PC-3 (cell line): Measurements from ENCODE around the gene CD226. TPM values are rescaled to one million over a fixed set of nuclear protein-coding genes. Genes with fewer than 3 reads are reported as not detected.

Experiments
- ATAC-seq: fragments of 200-7000 bp; cut with Tn5 transposase; 2 replicates; pipeline ENCODE4 v1.9.1; 2020; ENCODE audit warnings: mild to moderate bottlenecking, moderate library complexity
- BruUV-seq: library from RNA; stranded (reverse); fragments of 400-500 nt; replicated peaks from 2 replicates; lab custom pipeline; 2021; lab: Mats Ljungman, UMichigan
- CTCF ChIA-PET: fragments of 300-600 bp; sonication (Branson Sonifier 250); formaldehyde crosslinking; loops from one replicate; lab custom pipeline; 2022; ENCODE audit warnings: antibody characterized with exemption; lab: Charles Lee
- POLR2A ChIA-PET: fragments of 300-600 bp; sonication (Branson Sonifier 250); formaldehyde crosslinking; loops from one replicate; lab custom pipeline; 2022; ENCODE audit warnings: antibody characterized with exemption; ENCODE audit not compliant: unreplicated experiment; lab: Charles Lee
- DNase-seq: peaks from one replicate; pipeline ENCODE4 v3.0.0-alpha.2; 2015
- H2AFZ ChIP-seq: fragments of 300-600 bp; sonication (generic); 2 replicates; pipeline ENCODE4 v1.6.0; 2016; ENCODE audit warnings: antibody characterized with exemption, low read length
- H3F3A ChIP-seq: fragments of 300-600 bp; sonication (generic); one replicate; pipeline ENCODE4 v1.6.0; 2017; ENCODE audit warnings: antibody characterized with exemption, low read length, control low read depth, mild to moderate bottlenecking; ENCODE audit not compliant: unreplicated experiment
- H3K27ac ChIP-seq: fragments of 300-600 bp; sonication (generic); 2 replicates; pipeline ENCODE4 v1.5.1; 2016; ENCODE audit warnings: mild to moderate bottlenecking, low read length
- H3K27me3 ChIP-seq: fragments of 300-600 bp; sonication (generic); 2 replicates; pipeline ENCODE4 v1.6.1; 2016; ENCODE audit warnings: low read length, mixed read lengths
- H3K36me3 ChIP-seq: fragments of 300-600 bp; sonication (generic); 2 replicates; pipeline ENCODE4 v1.6.1; 2016; ENCODE audit warnings: low read depth, mixed run types, low read length, mixed read lengths
- H3K4me1 ChIP-seq: fragments of 300-600 bp; sonication (generic); 2 replicates; pipeline ENCODE4 v1.5.1; 2016; ENCODE audit warnings: low read length; ENCODE audit not compliant: insufficient read depth
- H3K4me2 ChIP-seq: fragments of 300-600 bp; sonication (generic); 2 replicates; pipeline ENCODE4 v1.6.0; 2016; ENCODE audit warnings: low read length
- H3K4me3 ChIP-seq: fragments of 300-600 bp; sonication (generic); 2 replicates; pipeline ENCODE4 v1.5.1; 2016; ENCODE audit warnings: mild to moderate bottlenecking, low read length, mixed read lengths
- H3K79me2 ChIP-seq: fragments of 300-600 bp; sonication (generic); 2 replicates; pipeline ENCODE4 v1.6.1; 2017; ENCODE audit warnings: low read length, mixed read lengths
- H3K9ac ChIP-seq: fragments of 300-600 bp; sonication (generic); 2 replicates; pipeline ENCODE4 v1.6.0; 2016; ENCODE audit warnings: mild to moderate bottlenecking, low read length
- H3K9me2 ChIP-seq: fragments of 300-600 bp; sonication (generic); replicated peaks from 2 replicates; pipeline ENCODE4 v1.6.1; 2016; ENCODE audit warnings: mixed run types, low read length, mixed read lengths
- H3K9me3 ChIP-seq: fragments of 300-600 bp; sonication (generic); 2 replicates; pipeline ENCODE4 v1.6.1; 2016; ENCODE audit warnings: low read length, mixed read lengths
- H4K20me1 ChIP-seq: fragments of 300-600 bp; sonication (generic); 2 replicates; pipeline ENCODE4 v1.6.1; 2016; ENCODE audit warnings: low read length, mixed read lengths
- CTCF ChIP-seq: fragments of 300-600 bp; sonication (generic); conservative IDR thresholded peaks from 2 replicates; pipeline ENCODE4 v1.5.1; 2017; ENCODE audit warnings: antibody characterized with exemption, low read depth, mild to moderate bottlenecking, low read length
- EZH2 ChIP-seq: fragments of 300-600 bp; sonication (generic); IDR thresholded peaks from one replicate; pipeline ENCODE4 v1.6.1; 2017; ENCODE audit warnings: antibody characterized with exemption, mild to moderate bottlenecking, low read length; ENCODE audit not compliant: unreplicated experiment
- EZH2phosphoT487 ChIP-seq: fragments of 300-600 bp; sonication (generic); IDR thresholded peaks from 2 replicates; pipeline ENCODE4 v1.6.1; 2018; ENCODE audit warnings: mild to moderate bottlenecking, antibody characterized with exemption, low read length, borderline replicate concordance
- intact Hi-C: fragments of 100-400 bp; cut with micrococcal nuclease; formaldehyde crosslinking; loops from 2 replicates; pipeline ENCODE4 v1.9.0; 2023
- total RNA-seq: library from RNA; depleted of rRNA; stranded (reverse); fragments of >200 nt; gene quantifications from 2 replicates; pipeline ENCODE4 v1.2.3, GENCODE V29; 2014

CD226 gene
- total RNA-seq, 1 experiment from 2014 or later: 0.26 TPM

- no peak overlapping the region for H3K4me3 ChIP-seq
- ChIA-PET POLR2A (no interaction called here), CTCF (no interaction called here)
- no peak for ATAC-seq
- H2AFZ ChIP-seq: no peak overlapping the region
- no peak for DNase-seq
- H3K9me3 ChIP-seq: no peaks in the 10 kb centered on the region
- H3K79me2 ChIP-seq: no peaks in the 10 kb centered on the region
- BruUV-seq: no TSS peak
- no peaks in the 10 kb centered on the region for H3F3A ChIP-seq
- no peak overlapping the region for H3K27ac ChIP-seq
- H3K27me3 ChIP-seq: no peaks in the 10 kb centered on the region
- no peaks in the 10 kb centered on the region for H4K20me1 ChIP-seq
- H3K9ac ChIP-seq: no peak overlapping the region
- H3K4me2 ChIP-seq: no peak overlapping the region
- TF ChIP-seq CTCF (no peak), EZH2 (no peak), EZH2phosphoT487 (no peak)
- no peaks in the 10 kb centered on the region; the same call in 1 of the 2 replicates for H3K36me3 ChIP-seq
- intact Hi-C loops: no loop called here
- no peaks in the 10 kb centered on the region for H3K4me1 ChIP-seq
- no peaks in the 10 kb centered on the region for H3K9me2 ChIP-seq
Observed at GRCh38 chr18:69981948-69982347, 34.3 kb upstream of the CD226 start.

GRCh38 chr18:69980982-69981804 lies 33.5 kb upstream of the CD226 start:
- no peak overlapping the region for H3K27ac ChIP-seq
- no TSS peak for BruUV-seq
- no peaks in the 10 kb centered on the region for H3K9me3 ChIP-seq
- H3K4me3 ChIP-seq: no peak overlapping the region
- H3K4me1 ChIP-seq: no peaks in the 10 kb centered on the region
- no peaks in the 10 kb centered on the region for H3K79me2 ChIP-seq
- ChIA-PET POLR2A (no interaction called here), CTCF (no interaction called here)
- H3K27me3 ChIP-seq: no peaks in the 10 kb centered on the region
- no peaks in the 10 kb centered on the region for H4K20me1 ChIP-seq
- DNase-seq: no peak
- no peak overlapping the region for H2AFZ ChIP-seq
- no peaks in the 10 kb centered on the region; the same call in 1 of the 2 replicates for H3K36me3 ChIP-seq
- H3K9me2 ChIP-seq: no peaks in the 10 kb centered on the region
- ATAC-seq: no peak
- no peak overlapping the region for H3K9ac ChIP-seq
- no peak overlapping the region for H3K4me2 ChIP-seq
- intact Hi-C loops: no loop called here
- TF ChIP-seq EZH2 (no peak), CTCF (no peak), EZH2phosphoT487 (no peak)
- no peaks in the 10 kb centered on the region for H3F3A ChIP-seq

- Histone ChIP-seq H4K20me1 (no peaks in the 10 kb centered on the region), H2AFZ (no peak overlapping the region), H3K9me3 (no peaks in the 10 kb centered on the region), H3K9me2 (no peaks in the 10 kb centered on the region), H3K4me2 (no peak overlapping the region), H3F3A (no peaks in the 10 kb centered on the region), H3K27ac (no peak overlapping the region), H3K9ac (no peak overlapping the region), H3K79me2 (no peaks in the 10 kb centered on the region), H3K36me3 (no peaks in the 10 kb centered on the region; the same call in 1 of the 2 replicates), H3K4me3 (no peak overlapping the region), H3K4me1 (no peaks in the 10 kb centered on the region), H3K27me3 (no peaks in the 10 kb centered on the region)
- intact Hi-C loops: no loop called here
- no peak for TF ChIP-seq EZH2
- TF ChIP-seq CTCF: no peak
- no peak for TF ChIP-seq EZH2phosphoT487
- no TSS peak for BruUV-seq
- ChIA-PET POLR2A (no interaction called here), CTCF (no interaction called here)
- DNase-seq (no peak), ATAC-seq (no peak)
Observed at GRCh38 chr18:69980509-69980908, 32.8 kb upstream of the CD226 start.
